SK-N-SH (cell line): ENCODE data around the gene DENND10. TPM values are rescaled to one million over a fixed set of nuclear protein-coding genes. Genes with fewer than 3 reads are reported as not detected.
"Not testable (repeated sequence)": the region's sequence is repeated elsewhere in the genome, so short reads cannot be mapped to it uniquely, and the experiment has no call there.

Source experiments
- CTCF ChIA-PET: fragments of 300-600, 350-600 bp; formaldehyde crosslinking; extraction: SDS; loops from one replicate; lab custom pipeline; 2021; lab: Yijun Ruan, JAX
- POLR2A ChIA-PET: fragments of 350-600 bp; sonication (Branson Sonifier 250); formaldehyde crosslinking; extraction: SDS; loops from one replicate; lab custom pipeline; 2020; ENCODE audit warnings: antibody characterized with exemption, inconsistent platforms; lab: Yijun Ruan, JAX
- DNase-seq: peaks from one replicate; pipeline ENCODE4 v3.0.0; 2012
- H2AFZ ChIP-seq: fragments of 200-600 bp; sonication (generic); 2 replicates; pipeline ENCODE4 v1.8.1; 2016; ENCODE audit warnings: antibody characterized with exemption, mild to moderate bottlenecking, low read depth
- H3F3A ChIP-seq: fragments of 200-600 bp; sonication (generic); replicated peaks from 2 replicates; pipeline ENCODE3; 2016; ENCODE audit warnings: antibody characterized with exemption, mild to moderate bottlenecking; ENCODE audit not compliant: insufficient read depth
- H3K27ac ChIP-seq, 2 experiments: fragments of 200-500 bp in 1 of 2; fragments of 200-600 bp in 1 of 2; sonication (Bioruptor generic) in 1 of 2; sonication (generic), shearing (Covaris generic) in 1 of 2; 2 replicates each; pipeline versions ENCODE4 v1.5.1 to v1.6.1; 2014 to 2016; ENCODE audit warnings: low read depth in 2 of 2, inconsistent platforms in 1 of 2, low read length in 1 of 2, mild to moderate bottlenecking in 1 of 2, mixed read lengths in 1 of 2
- H3K27me3 ChIP-seq: fragments of 200-600 bp; sonication (generic), shearing (Covaris generic); 2 replicates; pipeline ENCODE4 v1.6.1; 2016; ENCODE audit warnings: mixed run types; ENCODE audit not compliant: insufficient read depth
- H3K36me3 ChIP-seq, 2 experiments: fragments of 200-500 bp in 1 of 2; fragments of 200-600 bp in 1 of 2; sonication (Bioruptor generic) in 1 of 2; sonication (generic) in 1 of 2; replicated peaks in 1 of 2; 2 replicates each; pipeline versions ENCODE3 to v1.5.1; 2014 to 2016; ENCODE audit warnings: low read length in 1 of 2, mild to moderate bottlenecking in 1 of 2; ENCODE audit not compliant: insufficient read depth in 2 of 2, control insufficient read depth in 1 of 2
- H3K4me1 ChIP-seq, 2 experiments: fragments of 200-500 bp in 1 of 2; fragments of 200-600 bp in 1 of 2; sonication (Bioruptor generic) in 1 of 2; sonication (generic), shearing (Covaris generic) in 1 of 2; 2 replicates each; pipeline versions ENCODE4 v1.5.1 to v1.6.1; 2014 to 2016; ENCODE audit warnings: low read depth in 1 of 2, low read length in 1 of 2, mixed run types in 1 of 2; ENCODE audit not compliant: insufficient read depth in 2 of 2, control insufficient read depth in 1 of 2
- H3K4me2 ChIP-seq: fragments of 200-600 bp; sonication (generic), shearing (Covaris generic); 2 replicates; pipeline ENCODE4 v1.6.1; 2017; ENCODE audit warnings: mixed run types
- H3K4me3 ChIP-seq, 2 experiments: fragments of 200-500 bp in 1 of 2; fragments of 200-600 bp in 1 of 2; sonication (Bioruptor generic) in 1 of 2; sonication (generic), shearing (Covaris generic) in 1 of 2; 2 replicates each; pipeline versions ENCODE4 v1.5.1 to v1.8.1; 2014 to 2016; ENCODE audit warnings: low read depth in 2 of 2, inconsistent platforms in 1 of 2, low read length in 1 of 2, mild to moderate bottlenecking in 1 of 2, mixed read lengths in 1 of 2, moderate library complexity in 1 of 2
- H3K79me2 ChIP-seq: fragments of 200-600 bp; sonication (generic); 2 replicates; pipeline ENCODE4 v1.8.1; 2017; ENCODE audit warnings: mild to moderate bottlenecking; ENCODE audit not compliant: insufficient read depth
- H3K9ac ChIP-seq: fragments of 200-600 bp; sonication (generic); 2 replicates; pipeline ENCODE4 v1.6.1; 2017; ENCODE audit warnings: mixed run types
- H3K9me2 ChIP-seq: fragments of 200-600 bp; sonication (generic); 2 replicates; pipeline ENCODE4 v1.6.1; 2017; ENCODE audit warnings: mixed run types
- H3K9me3 ChIP-seq: fragments of 200-600 bp; sonication (generic); 2 replicates; pipeline ENCODE4 v1.6.1; 2017; ENCODE audit warnings: mixed run types, mild to moderate bottlenecking, moderate library complexity
- H4K20me1 ChIP-seq: fragments of 200-600 bp; sonication (generic); 2 replicates; pipeline ENCODE4 v1.6.1; 2017; ENCODE audit warnings: mild to moderate bottlenecking, mixed run types; ENCODE audit not compliant: insufficient read depth
- CHD2 ChIP-seq: fragments of 150-350 bp; IDR thresholded peaks from 2 replicates; pipeline ENCODE4 v1.6.1; 2018; ENCODE audit warnings: low read length; ENCODE audit not compliant: partially characterized antibody
- CTCF ChIP-seq: fragments of 200-600 bp; sonication (generic); IDR thresholded peaks from 2 replicates; pipeline ENCODE4 v1.6.1; 2017; ENCODE audit warnings: antibody characterized with exemption, mild to moderate bottlenecking, moderate library complexity
- FOSL2 ChIP-seq: IDR thresholded peaks from 2 replicates; pipeline ENCODE4 v1.4.0; 2012; ENCODE audit warnings: low read depth, mild to moderate bottlenecking, moderate library complexity, borderline replicate concordance
- GATA2 ChIP-seq: sonication (generic); formaldehyde crosslinking; IDR thresholded peaks from 2 replicates; pipeline ENCODE4 v1.5.0; 2020; ENCODE audit warnings: mild to moderate bottlenecking, missing genetic modification reagents
- PBX3 ChIP-seq: IDR thresholded peaks from 2 replicates; pipeline ENCODE4; 2012
- REST ChIP-seq: IDR thresholded peaks from 2 replicates; pipeline ENCODE4 v1.6.1; 2012; ENCODE audit warnings: mild to moderate bottlenecking, low read depth, low read length, moderate library complexity
- SIN3A ChIP-seq: IDR thresholded peaks from 2 replicates; pipeline ENCODE4 v1.6.1; 2012; ENCODE audit warnings: low read depth, mild to moderate bottlenecking, low read length, moderate library complexity, borderline replicate concordance
- TAF1 ChIP-seq: IDR thresholded peaks from 2 replicates; pipeline ENCODE4 v1.6.1; 2012; ENCODE audit warnings: low read depth, mild to moderate bottlenecking, low read length, moderate library complexity, borderline replicate concordance
- TCF12 ChIP-seq: IDR thresholded peaks from 2 replicates; pipeline ENCODE4 v1.4.0; 2012
- USF2 ChIP-seq: fragments of 150-350 bp; IDR thresholded peaks from 2 replicates; pipeline ENCODE4 v1.6.1; 2017; ENCODE audit warnings: antibody characterized with exemption, low read length, low read depth, borderline replicate concordance
- WGBS: methylation state at CpG from one replicate; pipeline ENCODE4 v1.1.6; 2017; ENCODE audit warnings: low lambda C conversion rate; 5-methylcytosine and 5-hydroxymethylcytosine counted together
- polyA plus RNA-seq, 3 experiments: library from polyadenylated mRNA; depleted of rRNA; stranded (reverse); fragments of >200 nt; gene quantifications; 2 replicates each; pipeline ENCODE4 v1.2.3, GENCODE V29; 2012

DENND10 gene
- polyA plus RNA-seq, 1 of the 3 experiments (the other 2 are of a cell fraction), result 48.4 TPM

GRCh38 chr10:119178372-119179119 is 74.6 kb downstream of the DENND10 start, which contains the start of gene PRDX3 (continued):
- TF ChIP-seq SIN3A (peak; percentile 75; the same call in 1 of the 2 replicates), GATA2 (no peak), REST (peak; percentile 72; the same call in 1 of the 2 replicates), USF2 (no peak), PBX3 (no peak), TAF1 (peak; percentile 98), CTCF (0 out of 2 replicates have a peak, but pooled peaks have one; percentile 17), CHD2 (peak; percentile 93), TCF12 (no peak), FOSL2 (no peak)

GRCh38 chr10:119180850-119181400 is 77.0 kb downstream of the DENND10 start:
- H3K9me3 ChIP-seq, H3K9ac ChIP-seq, H3K9me2 ChIP-seq, H4K20me1 ChIP-seq, H3K4me2 ChIP-seq, POLR2A ChIA-PET, H3K27me3 ChIP-seq, H3K4me3 ChIP-seq, DNase-seq, H3K27ac ChIP-seq, H2AFZ ChIP-seq, H3F3A ChIP-seq: not testable (repeated sequence)
- CTCF ChIA-PET, result interaction anchor here (1.1 to 2.8 kb wide), 4 partner anchors 11 to 309 kb away, joined by 3 to 12 read pairs (median 4); partner anchors contain the start of gene GRK5
- over 99% methylated on average over 7 of the region's 7 CpGs for WGBS
- Histone ChIP-seq H3K4me1 (peaks cover 6 to 18% of the 10 kb centered on the region in 2 experiments; a peak in 3 of 4 replicates), H3K79me2 (peaks cover 25% of the 10 kb centered on the region), H3K36me3 (peaks cover 10 to 11% of the 10 kb centered on the region in 2 experiments)
